GM23338 (cell line): ENCODE data around the gene CCT2. TPM values are rescaled to one million over a fixed set of nuclear protein-coding genes. Genes with fewer than 3 reads are reported as not detected.

Experiments used
- ATAC-seq: fragments of 200-7000 bp; cut with Tn5 transposase; 3 replicates; pipeline ENCODE4 v1.9.1; 2020
- DNase-seq: peaks from one replicate; pipeline ENCODE4 v3.0.0-alpha.2; 2015; ENCODE audit warnings: low spot score
- H2AFZ ChIP-seq: fragments of 200-600 bp; sonication (generic); 2 replicates; pipeline ENCODE4 v1.8.0; 2016; ENCODE audit warnings: antibody characterized with exemption, mild to moderate bottlenecking, moderate library complexity
- H3F3A ChIP-seq: fragments of 200-600 bp; sonication (generic); replicated peaks from 2 replicates; pipeline ENCODE4 v1.8.0; 2017; ENCODE audit warnings: antibody characterized with exemption, mixed run types, low read depth
- H3K27ac ChIP-seq: fragments of 200-600 bp; sonication (generic); 2 replicates; pipeline ENCODE4 v1.6.1; 2016; ENCODE audit warnings: low read depth
- H3K27me3 ChIP-seq: fragments of 200-600 bp; sonication (generic); 2 replicates; pipeline ENCODE4 v1.8.0; 2016; ENCODE audit warnings: mild to moderate bottlenecking, mixed run types, moderate library complexity; ENCODE audit not compliant: insufficient read depth
- H3K36me3 ChIP-seq: fragments of 200-600 bp; sonication (generic); 2 replicates; pipeline ENCODE4 v1.8.0; 2016; ENCODE audit warnings: mild to moderate bottlenecking; ENCODE audit not compliant: insufficient read depth
- H3K4me1 ChIP-seq: fragments of 200-600 bp; sonication (generic); 2 replicates; pipeline ENCODE4 v1.8.0; 2016; ENCODE audit warnings: mild to moderate bottlenecking, moderate library complexity; ENCODE audit not compliant: insufficient read depth
- H3K4me2 ChIP-seq: fragments of 200-600 bp; sonication (generic); 2 replicates; pipeline ENCODE4 v1.7.1; 2017; ENCODE audit warnings: mixed run types
- H3K4me3 ChIP-seq: fragments of 200-600 bp; sonication (generic); 2 replicates; pipeline ENCODE4 v1.6.1; 2016; ENCODE audit warnings: mixed run types
- H3K79me2 ChIP-seq: fragments of 200-600 bp; sonication (generic); replicated peaks from 2 replicates; pipeline ENCODE4 v1.8.0; 2017; ENCODE audit warnings: mild to moderate bottlenecking; ENCODE audit not compliant: insufficient read depth
- H3K9me2 ChIP-seq: fragments of 200-600 bp; sonication (generic); 2 replicates; pipeline ENCODE4 v1.8.0; 2017; ENCODE audit not compliant: insufficient read depth
- H4K20me1 ChIP-seq: fragments of 200-600 bp; sonication (generic); replicated peaks from 2 replicates; pipeline ENCODE4 v1.8.0; 2017; ENCODE audit warnings: mild to moderate bottlenecking; ENCODE audit not compliant: insufficient read depth
- H3K27ac Mint-ChIP-seq: 2 replicates; pipeline ENCODE4 v1.8.0; 2020; ENCODE audit warnings: inconsistent platforms, mild to moderate bottlenecking, moderate library complexity, mixed read lengths
- H3K27me3 Mint-ChIP-seq: 3 replicates; pipeline ENCODE4 v1.8.0; 2022; ENCODE audit warnings: low read depth, mild to moderate bottlenecking, moderate library complexity, mixed read lengths, inconsistent platforms; ENCODE audit not compliant: insufficient read depth, poor library complexity
- H3K36me3 Mint-ChIP-seq: 3 replicates; pipeline ENCODE4 v1.8.0; 2021; ENCODE audit warnings: low read depth, mild to moderate bottlenecking, inconsistent platforms, moderate library complexity, mixed read lengths
- H3K4me1 Mint-ChIP-seq: 3 replicates; pipeline ENCODE4 v1.8.0; 2020; ENCODE audit warnings: mild to moderate bottlenecking, inconsistent platforms, mixed read lengths
- H3K4me3 Mint-ChIP-seq: 3 replicates; pipeline ENCODE4 v1.8.0; 2021; ENCODE audit warnings: moderate library complexity, mild to moderate bottlenecking, inconsistent platforms, mixed read lengths
- H3K9me3 Mint-ChIP-seq: 3 replicates; pipeline ENCODE4 v1.8.0; 2020; ENCODE audit warnings: moderate library complexity, mild to moderate bottlenecking, inconsistent platforms, mixed read lengths
- CTCF ChIP-seq, 2 experiments: fragments of 200-600 bp in 1 of 2; sonication (generic) in 1 of 2; conservative IDR thresholded peaks; 2 replicates each; pipeline versions ENCODE4 v1.5.1 to v1.6.1; 2016 to 2017; ENCODE audit warnings: antibody characterized with exemption in 2 of 2, low read depth in 2 of 2, mild to moderate bottlenecking in 2 of 2, moderate library complexity in 1 of 2
- EZH2 ChIP-seq: fragments of 200-600 bp; sonication (generic); IDR thresholded peaks from one replicate; pipeline ENCODE4 v1.8.0; 2017; ENCODE audit warnings: antibody characterized with exemption, mild to moderate bottlenecking, low read depth; ENCODE audit not compliant: unreplicated experiment
- EZH2phosphoT487 ChIP-seq: fragments of 200-600 bp; sonication (generic); IDR thresholded peaks from one replicate; pipeline ENCODE4 v1.8.1; 2018; ENCODE audit warnings: antibody characterized with exemption; ENCODE audit not compliant: unreplicated experiment
- NANOG ChIP-seq: IDR thresholded peaks from 2 replicates; pipeline ENCODE4 v1.6.1; 2016; ENCODE audit warnings: antibody characterized with exemption, borderline replicate concordance
- ZNF331 ChIP-seq: fragments of 250-450 bp; sonication (Bioruptor Pico); IDR thresholded peaks from 2 replicates; pipeline ENCODE4 v1.5.0; 2020; ENCODE audit warnings: low read depth, mild to moderate bottlenecking, moderate library complexity
- polyA plus RNA-seq: library from polyadenylated mRNA; unstranded; fragments of >200 nt; fragmentation: Nextera tagmentation; extraction: Ambion mirVana; gene quantifications from 2 replicates; pipeline ENCODE4 v1.2.1, GENCODE V29; 2016
- total RNA-seq: library from RNA; depleted of rRNA; stranded (reverse); fragments of >200 nt; shearing (Covaris generic); gene quantifications from 2 replicates; pipeline ENCODE4 v1.2.3, GENCODE V29; 2014
- TF ChIP-seq, protein P1 (sequence below): IDR thresholded peaks from one replicate; pipeline ENCODE4 v1.6.1; 2018; ENCODE audit warnings: antibody characterized with exemption; ENCODE audit not compliant: unreplicated experiment
- TF ChIP-seq, protein P2 (sequence below): IDR thresholded peaks from 2 replicates; pipeline ENCODE4 v1.6.1; 2016; ENCODE audit warnings: antibody characterized with exemption

CCT2 gene
- total and polyA plus RNA-seq, 2 experiments from 2014 or later, result 434 to 778 TPM

- TF ChIP-seq NANOG, result no peak
- TF ChIP-seq, protein P1, sequence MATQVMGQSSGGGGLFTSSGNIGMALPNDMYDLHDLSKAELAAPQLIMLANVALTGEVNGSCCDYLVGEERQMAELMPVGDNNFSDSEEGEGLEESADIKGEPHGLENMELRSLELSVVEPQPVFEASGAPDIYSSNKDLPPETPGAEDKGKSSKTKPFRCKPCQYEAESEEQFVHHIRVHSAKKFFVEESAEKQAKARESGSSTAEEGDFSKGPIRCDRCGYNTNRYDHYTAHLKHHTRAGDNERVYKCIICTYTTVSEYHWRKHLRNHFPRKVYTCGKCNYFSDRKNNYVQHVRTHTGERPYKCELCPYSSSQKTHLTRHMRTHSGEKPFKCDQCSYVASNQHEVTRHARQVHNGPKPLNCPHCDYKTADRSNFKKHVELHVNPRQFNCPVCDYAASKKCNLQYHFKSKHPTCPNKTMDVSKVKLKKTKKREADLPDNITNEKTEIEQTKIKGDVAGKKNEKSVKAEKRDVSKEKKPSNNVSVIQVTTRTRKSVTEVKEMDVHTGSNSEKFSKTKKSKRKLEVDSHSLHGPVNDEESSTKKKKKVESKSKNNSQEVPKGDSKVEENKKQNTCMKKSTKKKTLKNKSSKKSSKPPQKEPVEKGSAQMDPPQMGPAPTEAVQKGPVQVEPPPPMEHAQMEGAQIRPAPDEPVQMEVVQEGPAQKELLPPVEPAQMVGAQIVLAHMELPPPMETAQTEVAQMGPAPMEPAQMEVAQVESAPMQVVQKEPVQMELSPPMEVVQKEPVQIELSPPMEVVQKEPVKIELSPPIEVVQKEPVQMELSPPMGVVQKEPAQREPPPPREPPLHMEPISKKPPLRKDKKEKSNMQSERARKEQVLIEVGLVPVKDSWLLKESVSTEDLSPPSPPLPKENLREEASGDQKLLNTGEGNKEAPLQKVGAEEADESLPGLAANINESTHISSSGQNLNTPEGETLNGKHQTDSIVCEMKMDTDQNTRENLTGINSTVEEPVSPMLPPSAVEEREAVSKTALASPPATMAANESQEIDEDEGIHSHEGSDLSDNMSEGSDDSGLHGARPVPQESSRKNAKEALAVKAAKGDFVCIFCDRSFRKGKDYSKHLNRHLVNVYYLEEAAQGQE, result no peak
- TF ChIP-seq EZH2phosphoT487, result no peak
- TF ChIP-seq, protein P2, sequence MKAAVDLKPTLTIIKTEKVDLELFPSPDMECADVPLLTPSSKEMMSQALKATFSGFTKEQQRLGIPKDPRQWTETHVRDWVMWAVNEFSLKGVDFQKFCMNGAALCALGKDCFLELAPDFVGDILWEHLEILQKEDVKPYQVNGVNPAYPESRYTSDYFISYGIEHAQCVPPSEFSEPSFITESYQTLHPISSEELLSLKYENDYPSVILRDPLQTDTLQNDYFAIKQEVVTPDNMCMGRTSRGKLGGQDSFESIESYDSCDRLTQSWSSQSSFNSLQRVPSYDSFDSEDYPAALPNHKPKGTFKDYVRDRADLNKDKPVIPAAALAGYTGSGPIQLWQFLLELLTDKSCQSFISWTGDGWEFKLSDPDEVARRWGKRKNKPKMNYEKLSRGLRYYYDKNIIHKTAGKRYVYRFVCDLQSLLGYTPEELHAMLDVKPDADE, result no peak
- TF ChIP-seq CTCF (conservative IDR thresholded peaks at IDR 0.05; ENCODE audit: low read depth in 2 of 2), result no peak
- no peak for TF ChIP-seq EZH2
- TF ChIP-seq ZNF331 (CRISPR knock-in tag), result no peak
Measured at GRCh38 chr12:69550569-69551350, 34.5 kb upstream of the CCT2 start (continued).

GRCh38 chr12:69553628-69554248 lies 31.5 kb upstream of the CCT2 start:
- peaks cover 16% of the 10 kb centered on the region for H3K79me2 ChIP-seq
- no peaks in the 10 kb centered on the region for H3K9me3 Mint-ChIP-seq
- peaks cover 5% of the 10 kb centered on the region for H3K4me1 Mint-ChIP-seq
- ATAC-seq (no peak), DNase-seq (no peak)
- no peaks in the 10 kb centered on the region for H3K36me3 ChIP-seq
- TF ChIP-seq ZNF331 (CRISPR knock-in tag), result no peak
- no peak overlapping the region for H3K27ac Mint-ChIP-seq
- no peaks in the 10 kb centered on the region for H3K27me3 Mint-ChIP-seq
- no peak overlapping the region for H3K27ac ChIP-seq
- no peak overlapping the region for H3K4me2 ChIP-seq
- H3F3A ChIP-seq, result no peaks in the 10 kb centered on the region
- H3K4me3 Mint-ChIP-seq, result no peak overlapping the region
- H3K36me3 Mint-ChIP-seq, result no peaks in the 10 kb centered on the region
- no peaks in the 10 kb centered on the region for H3K9me2 ChIP-seq
- H3K27me3 ChIP-seq, result no peaks in the 10 kb centered on the region
- H2AFZ ChIP-seq, result no peak overlapping the region
- H4K20me1 ChIP-seq, result 0 out of 2 replicates have a peak, but pooled peaks cover 3% of the 10 kb centered on the region
- H3K4me3 ChIP-seq, result no peak overlapping the region
- no peaks in the 10 kb centered on the region for H3K4me1 ChIP-seq
